Colon (tissue), 2 donors: ENCODE measurements around the gene RNF126.
"Not testable (repeated sequence)": the region's sequence is repeated elsewhere in the genome, so short reads cannot be mapped to it uniquely, and the experiment has no call there.

Experiments
- FAIRE-seq: peaks from 2 replicates; lab custom pipeline; 2012; peaks lifted over from hg19 to GRCh38; lab: Jason Lieb, UNC
- donor health status: control.
- donor health status: control.

RNF126 gene

GRCh38 chr19:628168-628567 lies 34.8 kb downstream of the RNF126 start:
- no peak for FAIRE-seq

- FAIRE-seq = not testable (repeated sequence)
Observed at GRCh38 chr19:626566-626965, 36.4 kb downstream of the RNF126 start.

- FAIRE-seq = no peak
Observed at GRCh38 chr19:625257-625656, 37.8 kb downstream of the RNF126 start.

GRCh38 chr19:624433-625109 lies 38.4 kb downstream of the RNF126 start:
- no peak for FAIRE-seq

GRCh38 chr19:623974-624373 lies 39.0 kb downstream of the RNF126 start:
- no peak for FAIRE-seq

- FAIRE-seq = no peak
Observed at GRCh38 chr19:623175-623916, 39.7 kb downstream of the RNF126 start.

- no peak for FAIRE-seq
Observed at GRCh38 chr19:622666-623065, 40.3 kb downstream of the RNF126 start.

GRCh38 chr19:621819-622218 lies 41.2 kb downstream of the RNF126 start:
- FAIRE-seq = no peak

GRCh38 chr19:621191-621590 lies 41.8 kb downstream of the RNF126 start:
- not testable (repeated sequence) for FAIRE-seq

GRCh38 chr19:620166-620862 lies 42.7 kb downstream of the RNF126 start:
- no peak for FAIRE-seq

- FAIRE-seq = no peak
Observed at GRCh38 chr19:619286-620002, 43.6 kb downstream of the RNF126 start.

GRCh38 chr19:618674-619285 lies 44.2 kb downstream of the RNF126 start:
- FAIRE-seq = no peak

- no peak for FAIRE-seq
Observed at GRCh38 chr19:618247-618619, 44.8 kb downstream of the RNF126 start.

GRCh38 chr19:617551-618246 lies 45.3 kb downstream of the RNF126 start:
- no peak for FAIRE-seq

GRCh38 chr19:616747-617526 lies 46.1 kb downstream of the RNF126 start:
- FAIRE-seq = no peak

- no peak for FAIRE-seq
Observed at GRCh38 chr19:616062-616700, 46.8 kb downstream of the RNF126 start.

GRCh38 chr19:615619-616018 lies 47.4 kb downstream of the RNF126 start:
- FAIRE-seq = no peak

GRCh38 chr19:613732-614567 lies 49.1 kb downstream of the RNF126 start:
- no peak for FAIRE-seq

- FAIRE-seq = no peak
Observed at GRCh38 chr19:612941-613340, 50.1 kb downstream of the RNF126 start.
